K562 (cell line): ENCODE data around the gene ASPG. TPM values are rescaled to one million over a fixed set of nuclear protein-coding genes. Genes with fewer than 3 reads are reported as not detected.

ENCODE experiments used
- ATAC-seq: fragments of 200-7000 bp; cut with Tn5 transposase; 3 replicates; pipeline ENCODE4 v1.9.1; 2020; ENCODE audit warnings: moderate library complexity
- BruUV-seq: library from RNA; stranded (reverse); fragments of 400-500 nt; replicated peaks from 2 replicates; lab custom pipeline; 2021; lab: Mats Ljungman, UMichigan
- CTCF ChIA-PET: fragments of 300-600 bp; formaldehyde crosslinking; extraction: SDS; loops from one replicate; lab custom pipeline; 2021; ENCODE audit warnings: low intra/inter-chr PET ratio; lab: Yijun Ruan, JAX
- POLR2A ChIA-PET: fragments of 300-600, 350-650 bp; sonication (Branson Sonifier 250); formaldehyde crosslinking; extraction: SDS; loops from one replicate; lab custom pipeline; 2021; ENCODE audit warnings: antibody characterized with exemption, inconsistent platforms; lab: Yijun Ruan, JAX
- DNase-seq, 4 experiments: peaks; one replicate each; pipeline versions ENCODE4 v3.0.0 to v3.0.0-alpha.2; 2011 to 2018; ENCODE audit warnings: low spot score in 3 of 4, mixed read lengths in 3 of 4; ENCODE audit errors: extremely low read depth in 1 of 4
- FAIRE-seq: peaks from 2 replicates; lab custom pipeline; 2011; peaks lifted over from hg19 to GRCh38; lab: Jason Lieb, UNC
- H2AFZ ChIP-seq: 2 replicates; pipeline ENCODE4 v1.6.0; 2011; ENCODE audit warnings: low read depth, low read length, control low read depth, inconsistent platforms
- H3K27ac ChIP-seq: fragments of 200-600 bp; 3 replicates; pipeline ENCODE4 v1.8.0; 2011; ENCODE audit warnings: low read depth, mild to moderate bottlenecking, control low read depth, inconsistent platforms, low read length, moderate library complexity, mixed read lengths; ENCODE audit errors: extremely low read depth
- H3K27me3 ChIP-seq, 2 experiments: fragments of 300-600 bp in 1 of 2; 2 replicates in 1 of 2; 3 replicates in 1 of 2; pipeline versions ENCODE4 v1.6.0 to v1.8.0; 2011; ENCODE audit warnings: inconsistent platforms in 2 of 2, low read length in 2 of 2, mild to moderate bottlenecking in 1 of 2, mixed read lengths in 1 of 2, moderate library complexity in 1 of 2; ENCODE audit not compliant: control insufficient read depth in 2 of 2, insufficient read depth in 2 of 2
- H3K36me3 ChIP-seq: fragments of 300-600 bp; 3 replicates; pipeline ENCODE4 v1.8.0; 2011; ENCODE audit warnings: mild to moderate bottlenecking, low read length, inconsistent platforms; ENCODE audit not compliant: control insufficient read depth, insufficient read depth
- H3K4me1 ChIP-seq, 2 experiments: fragments of 200-600 bp in 1 of 2; replicated peaks in 1 of 2; 2 replicates in 1 of 2; 3 replicates in 1 of 2; pipeline versions ENCODE4 v1.5.1 to v1.8.0; 2011; ENCODE audit warnings: inconsistent platforms in 2 of 2, low read length in 2 of 2, mild to moderate bottlenecking in 1 of 2, mixed read lengths in 1 of 2, moderate library complexity in 1 of 2; ENCODE audit not compliant: control insufficient read depth in 2 of 2, insufficient read depth in 2 of 2
- H3K4me2 ChIP-seq: 2 replicates; pipeline ENCODE4 v1.6.1; 2011; ENCODE audit warnings: low read length, control low read depth, inconsistent platforms, mixed read lengths; ENCODE audit not compliant: insufficient read depth
- H3K4me3 ChIP-seq: fragments of 200-600 bp; sonication (generic), shearing (Covaris generic); 2 replicates; pipeline ENCODE4 v1.5.1; 2016; ENCODE audit warnings: control low read depth, inconsistent platforms
- H3K79me2 ChIP-seq: fragments of 200-600 bp; 3 replicates; pipeline ENCODE4 v1.8.0; 2011; ENCODE audit warnings: low read length, inconsistent platforms; ENCODE audit not compliant: control insufficient read depth, insufficient read depth
- H3K9ac ChIP-seq, 2 experiments: 2 replicates each; pipeline versions ENCODE4 v1.6.0 to v1.6.1; 2011; ENCODE audit warnings: low read depth in 2 of 2, low read length in 2 of 2, control low read depth in 1 of 2, inconsistent platforms in 1 of 2, mild to moderate bottlenecking in 1 of 2, mixed read lengths in 1 of 2; ENCODE audit not compliant: insufficient read depth in 1 of 2
- H3K9me1 ChIP-seq: one replicate; pipeline ENCODE4 v1.6.0; 2011; ENCODE audit warnings: inconsistent platforms, mild to moderate bottlenecking, low read length, moderate library complexity; ENCODE audit not compliant: control insufficient read depth, insufficient read depth
- H3K9me3 ChIP-seq: replicated peaks from 2 replicates; pipeline ENCODE4 v1.5.1; 2011; ENCODE audit warnings: low read depth, low read length, inconsistent platforms; ENCODE audit not compliant: control insufficient read depth, insufficient read depth
- H4K20me1 ChIP-seq: replicated peaks from 2 replicates; pipeline ENCODE4 v1.6.1; 2011; ENCODE audit warnings: low read length, inconsistent platforms, mixed read lengths; ENCODE audit not compliant: control insufficient read depth, insufficient read depth
- BRCA1 ChIP-seq, 2 experiments: fragments of 450-650 bp in 1 of 2; sonication (generic) in 1 of 2; formaldehyde crosslinking in 1 of 2; IDR thresholded peaks; 2 replicates each; pipeline versions ENCODE4 v1.5.0 to v1.6.1; 2017 to 2020; ENCODE audit warnings: mild to moderate bottlenecking in 1 of 2, missing genetic modification reagents in 1 of 2
- CREBBP ChIP-seq: IDR thresholded peaks from one replicate; pipeline ENCODE4 v1.6.1; 2012; ENCODE audit warnings: low read depth, mild to moderate bottlenecking, control low read depth, inconsistent platforms, low read length
- FOS ChIP-seq: IDR thresholded peaks from 3 replicates; pipeline ENCODE4 v1.6.1; 2011; ENCODE audit not compliant: insufficient read length; ENCODE audit errors: extremely low read depth
- HDGF ChIP-seq: fragments of 450-650 bp; IDR thresholded peaks from 2 replicates; pipeline ENCODE4 v1.6.1; 2016
- HMG20A ChIP-seq: fragments of 450-650 bp; formaldehyde crosslinking; conservative IDR thresholded peaks from 2 replicates; pipeline ENCODE4 v1.4.0; 2020; ENCODE audit warnings: mild to moderate bottlenecking, mixed read lengths
- KLF13 ChIP-seq: fragments of 450-650 bp; IDR thresholded peaks from 2 replicates; pipeline ENCODE4 v1.6.1; 2016; ENCODE audit warnings: missing genetic modification characterization, low read depth, mild to moderate bottlenecking, missing compliant biosample characterization, moderate library complexity, borderline replicate concordance
- MTA2 ChIP-seq: fragments of 450-650 bp; IDR thresholded peaks from 2 replicates; pipeline ENCODE4 v1.6.1; 2016; ENCODE audit warnings: low read depth
- NFE2 ChIP-seq: IDR thresholded peaks from 2 replicates; pipeline ENCODE4 v1.6.1; 2014; ENCODE audit warnings: antibody characterized with exemption, low read depth
- POLR2G ChIP-seq: fragments of 200-400 bp; formaldehyde crosslinking; IDR thresholded peaks from 2 replicates; pipeline ENCODE4 v1.6.1; 2017; ENCODE audit warnings: low read depth, mild to moderate bottlenecking, antibody characterized with exemption, low read length, moderate library complexity
- SOX6 ChIP-seq: fragments of 450-650 bp; IDR thresholded peaks from 2 replicates; pipeline ENCODE4 v1.6.1; 2014; ENCODE audit warnings: mild to moderate bottlenecking
- U2AF1 ChIP-seq: fragments of 200-400 bp; formaldehyde crosslinking; optimal IDR thresholded peaks from 2 replicates; pipeline ENCODE3; 2017; ENCODE audit warnings: mild to moderate bottlenecking, low read depth, low read length, moderate library complexity
- ZNF3 ChIP-seq: fragments of 250-450 bp; sonication (Bioruptor Pico); IDR thresholded peaks from 2 replicates; pipeline ENCODE4 v1.5.0; 2021; ENCODE audit warnings: mild to moderate bottlenecking, moderate library complexity
- ZNF436 ChIP-seq: fragments of 250-450, 450-650 bp; sonication (Bioruptor Pico); formaldehyde crosslinking; IDR thresholded peaks from 2 replicates; pipeline ENCODE4 v1.7.0; 2020; ENCODE audit warnings: mild to moderate bottlenecking
- ZNF445 ChIP-seq: fragments of 250-450 bp; sonication (Bioruptor Pico); IDR thresholded peaks from 2 replicates; pipeline ENCODE4 v1.4.0; 2020; ENCODE audit warnings: low read depth, mild to moderate bottlenecking, moderate library complexity
- ZNF77 ChIP-seq: fragments of 250-450 bp; sonication (Bioruptor Pico); IDR thresholded peaks from 2 replicates; pipeline ENCODE4 v1.5.0; 2020
- WGBS: fragments of 100-300 bp; shearing (Covaris generic); methylation state at CpG from one replicate; pipeline ENCODE4 v1.1.6; 2016; ENCODE audit warnings: low coverage, mixed read lengths; ENCODE audit not compliant: insufficient coverage; ENCODE audit errors: missing lambda C conversion rate; 5-methylcytosine and 5-hydroxymethylcytosine counted together
- in situ Hi-C: fragments of 300-500 bp; cut with MboI; formaldehyde crosslinking; loops from 4 replicates; pipeline ENCODE4 v1.15.0; 2018; ENCODE audit warnings: inconsistent platforms, mixed read lengths
- intact Hi-C: fragments of 100-400 bp; cut with micrococcal nuclease; formaldehyde crosslinking; loops from 2 replicates; pipeline ENCODE4 v1.14.2; 2022
- polyA plus RNA-seq, 8 experiments: library from polyadenylated mRNA; depleted of rRNA in 4 of 8; stranded (reverse) in 5 of 8; unstranded in 3 of 8; fragments of >200 nt; fragmentation: Nextera tagmentation in 2 of 8; fragmentation: Illumina TruSeq in 1 of 8; extraction: Ambion mirVana in 2 of 8; extraction: Trizol in 1 of 8; gene quantifications; 2 replicates each; pipeline versions ENCODE4 v1.2.1 to v1.2.3, GENCODE V29; 2011 to 2014; ENCODE audit warnings: inconsistent platforms in 1 of 8, missing spikeins in 1 of 8
- total RNA-seq, 7 experiments: library from RNA; depleted of rRNA in 6 of 7; stranded (reverse); fragments of >200 nt in 6 of 7; fragmentation: Illumina TruSeq in 2 of 7; extraction: Trizol in 2 of 7; gene quantifications; 2 replicates each; pipeline versions ENCODE4 v1.2.1 to v1.2.3, GENCODE V29; 2011 to 2021; ENCODE audit warnings: low replicate concordance in 1 of 7
- TF ChIP-seq, protein P1 (sequence below): sonication (generic); formaldehyde crosslinking; IDR thresholded peaks from 2 replicates; pipeline ENCODE4 v1.8.1; 2023; ENCODE audit warnings: mild to moderate bottlenecking, missing genetic modification reagents
- TF ChIP-seq, protein P2 (sequence below): fragments of 450-650 bp; formaldehyde crosslinking; IDR thresholded peaks from 2 replicates; pipeline ENCODE4 v1.4.0; 2020; ENCODE audit warnings: mild to moderate bottlenecking, moderate library complexity

ASPG gene
- total and polyA plus RNA-seq, 9 of the 15 experiments (the other 6 are each of a cell fraction or from before 2014, with no cell fraction given): 0.18 TPM; not detected in 8

DNA sequence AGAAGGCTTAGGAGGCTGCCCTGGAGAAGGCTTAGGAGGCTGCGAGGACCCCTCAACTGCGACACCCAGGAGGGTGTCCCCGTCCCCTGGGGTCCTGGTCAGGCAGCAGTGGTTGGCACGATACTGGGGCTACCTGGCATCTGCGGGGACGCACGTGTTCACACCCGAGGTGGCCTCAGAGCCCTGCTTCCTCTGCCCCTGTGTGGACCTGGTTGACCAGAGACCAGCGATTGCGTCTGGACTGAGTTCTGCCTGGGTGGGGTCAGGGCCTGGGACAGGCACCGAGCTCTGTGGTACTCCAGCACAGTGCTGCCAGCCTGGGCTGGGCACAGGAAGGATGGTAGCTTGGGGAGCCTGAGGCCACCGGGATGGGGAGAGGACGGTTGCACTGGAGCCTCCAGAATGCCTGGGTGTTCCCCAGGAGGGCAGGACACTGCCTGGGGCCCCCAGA is 735 bp downstream of the ASPG start:
- H2AFZ ChIP-seq: no peak overlapping the region
- DNase-seq (no peak), ATAC-seq (no peak), FAIRE-seq (no peak)
- H3K9me1 ChIP-seq: no peaks in the 10 kb centered on the region
- H3K27me3 ChIP-seq: peaks cover 0 to 29% of the 10 kb centered on the region in 2 experiments; a peak in 2 of 5 replicates
- no peaks in the 10 kb centered on the region for H3K79me2 ChIP-seq
- H3K4me2 ChIP-seq: no peak overlapping the region
- H3K4me3 ChIP-seq: no peak overlapping the region
- no peaks in the 10 kb centered on the region for H4K20me1 ChIP-seq
- no peaks in the 10 kb centered on the region for H3K9me3 ChIP-seq
- intact Hi-C loops: no loop called here
- no peak for TF ChIP-seq ZNF436 (CRISPR knock-in tag)
- no peak for TF ChIP-seq ZNF445 (CRISPR knock-in tag)
- TF ChIP-seq, protein P1, sequence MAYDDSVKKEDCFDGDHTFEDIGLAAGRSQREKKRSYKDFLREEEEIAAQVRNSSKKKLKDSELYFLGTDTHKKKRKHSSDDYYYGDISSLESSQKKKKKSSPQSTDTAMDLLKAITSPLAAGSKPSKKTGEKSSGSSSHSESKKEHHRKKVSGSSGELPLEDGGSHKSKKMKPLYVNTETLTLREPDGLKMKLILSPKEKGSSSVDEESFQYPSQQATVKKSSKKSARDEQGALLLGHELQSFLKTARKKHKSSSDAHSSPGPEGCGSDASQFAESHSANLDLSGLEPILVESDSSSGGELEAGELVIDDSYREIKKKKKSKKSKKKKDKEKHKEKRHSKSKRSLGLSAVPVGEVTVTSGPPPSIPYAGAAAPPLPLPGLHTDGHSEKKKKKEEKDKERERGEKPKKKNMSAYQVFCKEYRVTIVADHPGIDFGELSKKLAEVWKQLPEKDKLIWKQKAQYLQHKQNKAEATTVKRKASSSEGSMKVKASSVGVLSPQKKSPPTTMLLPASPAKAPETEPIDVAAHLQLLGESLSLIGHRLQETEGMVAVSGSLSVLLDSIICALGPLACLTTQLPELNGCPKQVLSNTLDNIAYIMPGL (CRISPR knock-in tag): no peak
- TF ChIP-seq POLR2G: no peak
- TF ChIP-seq CREBBP: no peak
- TF ChIP-seq NFE2: no peak
- TF ChIP-seq HMG20A (CRISPR knock-in tag): no peak
- no peak for TF ChIP-seq HDGF
- TF ChIP-seq ZNF77: no peak
- TF ChIP-seq BRCA1 (IDR thresholded peaks at IDR 0.05): no peak
- TF ChIP-seq BRCA1 (CRISPR knock-in tag; IDR thresholded peaks at IDR 0.05): no peak
- TF ChIP-seq U2AF1: no peak
- TF ChIP-seq KLF13: no peak
- TF ChIP-seq MTA2: no peak
- TF ChIP-seq, protein P2, sequence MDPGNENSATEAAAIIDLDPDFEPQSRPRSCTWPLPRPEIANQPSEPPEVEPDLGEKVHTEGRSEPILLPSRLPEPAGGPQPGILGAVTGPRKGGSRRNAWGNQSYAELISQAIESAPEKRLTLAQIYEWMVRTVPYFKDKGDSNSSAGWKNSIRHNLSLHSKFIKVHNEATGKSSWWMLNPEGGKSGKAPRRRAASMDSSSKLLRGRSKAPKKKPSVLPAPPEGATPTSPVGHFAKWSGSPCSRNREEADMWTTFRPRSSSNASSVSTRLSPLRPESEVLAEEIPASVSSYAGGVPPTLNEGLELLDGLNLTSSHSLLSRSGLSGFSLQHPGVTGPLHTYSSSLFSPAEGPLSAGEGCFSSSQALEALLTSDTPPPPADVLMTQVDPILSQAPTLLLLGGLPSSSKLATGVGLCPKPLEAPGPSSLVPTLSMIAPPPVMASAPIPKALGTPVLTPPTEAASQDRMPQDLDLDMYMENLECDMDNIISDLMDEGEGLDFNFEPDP (CRISPR knock-in tag): no peak
- no peak for TF ChIP-seq ZNF3
- TF ChIP-seq FOS: no peak
- no peak for TF ChIP-seq SOX6
- in situ Hi-C loops: no loop called here
- BruUV-seq: no TSS peak
- peaks cover 0 to 13% of the 10 kb centered on the region in 2 experiments; a peak in 2 of 5 replicates for H3K4me1 ChIP-seq
- no peak overlapping the region for H3K27ac ChIP-seq
- 14% methylated on average over 9 of the region's 13 CpGs for WGBS
- ChIA-PET POLR2A (interaction anchor here (0.7 kb wide), 1 partner anchor 60 kb away, joined by 3 read pairs; no protein-coding TSS in a partner anchor), CTCF (interaction anchor here (0.5 kb wide), 1 partner anchor 1489 kb away, joined by 3 read pairs; no protein-coding TSS in a partner anchor)
- no peak overlapping the region for H3K9ac ChIP-seq
- no peaks in the 10 kb centered on the region for H3K36me3 ChIP-seq
